Stimulated activated CD8-positive, alpha-beta memory T cell treated with anti-CD3 and anti-CD28 coated beads, Interleukin-4, amount 100 ng/mL, for 48 hours (primary cell): ENCODE results near the gene PHLDB1.
A peak's percentile ranks its signal among the peaks of the same experiment; 100 is the strongest.

Experiments used
- DNase-seq: peaks from one replicate; pipeline ENCODE4 v3.0.0-alpha.2; 2020

Gene PHLDB1

GRCh38 chr11:118690553-118691304 is 83.3 kb downstream of the PHLDB1 start:
- DNase-seq, result no peak

GRCh38 chr11:118691926-118692830 is 84.8 kb downstream of the PHLDB1 start:
- DNase-seq, result peak; percentile 77

GRCh38 chr11:118694185-118694584 is 86.8 kb downstream of the PHLDB1 start:
- no peak for DNase-seq

GRCh38 chr11:118694771-118695170 is 87.4 kb downstream of the PHLDB1 start:
- DNase-seq, result no peak

- no peak for DNase-seq
These were observed 89.3 kb downstream of the PHLDB1 start for GRCh38 chr11:118696673-118697226.

- DNase-seq, result no peak
These were observed 89.9 kb downstream of the PHLDB1 start for GRCh38 chr11:118697346-118697745.

GRCh38 chr11:118699506-118700220 is 92.2 kb downstream of the PHLDB1 start:
- peak; percentile 48 for DNase-seq

GRCh38 chr11:118703563-118704106 is 96.2 kb downstream of the PHLDB1 start:
- DNase-seq, result no peak

GRCh38 chr11:118705111-118705741 is 97.8 kb downstream of the PHLDB1 start:
- DNase-seq, result peak; percentile 50

GRCh38 chr11:118705791-118706545 is 98.6 kb downstream of the PHLDB1 start:
- no peak for DNase-seq

- no peak for DNase-seq
These were observed 99.1 kb downstream of the PHLDB1 start for GRCh38 chr11:118706546-118706825.
